ENCODE results near the gene NDRG4.

NDRG4 gene

GRCh38 chr16:58510776-58511628 lies 11.1 kb downstream of the NDRG4 start:
- peak; percentile 14 to 15 for DNase-seq

DNA sequence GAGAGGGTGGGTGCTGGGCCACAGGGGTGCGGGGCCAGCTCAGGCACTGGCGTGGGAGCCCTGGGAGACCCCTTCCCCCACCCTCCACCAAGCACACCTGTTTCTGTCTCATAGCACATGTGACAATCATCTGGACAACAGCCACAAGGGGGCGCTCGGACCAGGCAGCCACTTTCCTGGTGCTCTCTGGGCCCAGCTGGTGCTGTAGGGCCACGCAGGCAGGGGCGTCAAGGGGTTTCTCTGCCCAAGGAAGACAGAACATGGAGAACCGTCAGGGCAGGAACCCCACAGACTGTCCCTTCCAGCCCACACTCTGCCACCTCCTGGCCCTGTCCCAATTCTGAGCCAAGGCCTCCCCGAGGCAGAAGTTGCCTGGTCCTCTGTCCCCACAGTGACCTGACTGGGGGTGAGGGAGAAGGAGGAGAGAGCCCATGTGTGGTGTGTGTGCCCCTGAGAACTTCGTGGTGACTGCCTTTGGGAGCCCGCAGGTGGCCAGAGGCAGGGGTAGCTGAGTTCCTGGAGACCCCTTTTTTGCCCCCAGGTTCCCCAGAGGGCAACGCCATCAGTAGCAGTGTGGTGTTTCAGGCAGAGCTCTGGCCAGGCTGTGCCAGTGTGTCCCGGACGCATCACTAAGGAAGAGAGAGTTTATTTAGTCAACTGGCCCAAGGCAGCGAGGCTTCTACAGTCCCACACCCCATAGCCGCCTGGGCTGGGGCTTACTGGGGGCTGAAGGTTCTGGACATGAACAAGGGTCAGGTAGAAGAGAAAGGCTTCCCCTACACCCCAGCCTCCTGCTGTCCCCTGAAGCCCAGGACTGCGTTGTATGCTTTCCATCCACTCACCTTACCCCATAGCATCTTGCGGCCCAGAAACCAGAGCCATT lies 12.2 kb downstream of the NDRG4 start:
- DNase-seq, result peak; percentile 90 to 91

DNA sequence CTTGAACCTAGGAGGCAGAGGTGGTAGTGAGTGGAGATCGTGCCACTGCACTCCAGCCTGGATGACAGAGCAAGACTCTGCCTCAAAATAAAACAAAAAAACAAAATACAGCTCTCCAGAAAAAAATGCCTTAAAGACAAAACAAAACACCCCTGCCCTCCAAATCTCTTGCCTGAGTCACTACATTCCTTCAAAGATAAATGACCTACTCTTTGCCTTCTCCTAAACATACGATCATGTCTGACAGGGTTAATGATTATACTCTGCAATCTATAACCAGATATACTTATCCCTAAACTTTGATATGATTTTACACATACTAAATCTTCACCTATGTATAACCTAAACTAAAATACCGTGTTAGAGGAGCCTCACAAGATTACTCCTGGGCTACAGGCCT lies 13.9 kb downstream of the NDRG4 start:
- no peak for DNase-seq

DNA sequence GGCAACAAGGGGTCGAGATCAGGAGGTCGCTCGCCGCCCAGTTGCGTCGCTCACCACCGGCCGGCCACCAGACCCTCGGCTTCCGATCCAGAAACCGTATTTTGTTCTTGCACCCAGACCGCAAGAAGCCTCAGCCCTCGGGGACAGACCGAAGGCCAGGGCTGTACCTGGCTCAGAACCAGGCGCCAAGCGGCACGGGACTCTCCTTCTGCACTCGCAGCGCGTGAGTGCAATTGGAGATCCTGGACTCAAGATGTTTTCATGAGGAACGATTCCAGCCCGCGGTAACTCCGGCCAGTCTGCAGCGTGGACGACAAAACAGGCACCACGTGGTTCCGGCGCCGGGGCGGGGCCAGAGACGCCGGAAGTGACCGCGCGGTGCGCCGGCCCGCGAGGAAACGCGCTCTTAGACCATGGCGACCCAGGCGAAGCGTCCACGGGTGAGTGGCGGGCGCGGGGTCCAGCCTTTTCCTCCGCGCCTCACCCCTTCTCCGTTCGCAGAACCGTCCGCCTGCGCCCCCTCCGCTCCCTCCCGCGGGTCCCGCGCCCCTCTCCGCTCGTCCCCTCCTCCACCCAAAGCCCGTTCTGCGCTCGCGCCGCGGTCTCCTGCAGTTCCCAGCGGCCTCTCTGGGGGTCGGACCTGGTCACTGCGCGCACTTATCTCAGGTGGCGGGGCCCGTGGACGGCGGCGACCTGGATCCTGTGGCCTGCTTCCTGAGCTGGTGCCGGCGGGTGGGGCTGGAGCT lies 15.4 kb downstream of the NDRG4 start, which contains the start of gene SETD6:
TSS of gene SETD6 (plus strand) at position 393 of the 746 bp plus-strand sequence. CDS start at position 414, 21 bp downstream.
- DNase-seq, result peak; percentile 85 to 89

- peak; percentile 67 to 73 for DNase-seq
These were observed 16.2 kb downstream of the NDRG4 start for GRCh38 chr16:58515871-58516767.

- peak in 1 of 2 experiments; percentile 24 for DNase-seq
These were observed 16.8 kb downstream of the NDRG4 start for GRCh38 chr16:58516768-58517107.

GRCh38 chr16:58518083-58518979 lies 18.4 kb downstream of the NDRG4 start:
- DNase-seq, result no peak

- no peak for DNase-seq
These were observed 19.0 kb downstream of the NDRG4 start for GRCh38 chr16:58518980-58519368.

GRCh38 chr16:58519707-58520106 lies 19.8 kb downstream of the NDRG4 start:
- DNase-seq, result no peak

- no peak for DNase-seq
These were observed 30.2 kb downstream of the NDRG4 start for GRCh38 chr16:58530179-58530578.

DNA sequence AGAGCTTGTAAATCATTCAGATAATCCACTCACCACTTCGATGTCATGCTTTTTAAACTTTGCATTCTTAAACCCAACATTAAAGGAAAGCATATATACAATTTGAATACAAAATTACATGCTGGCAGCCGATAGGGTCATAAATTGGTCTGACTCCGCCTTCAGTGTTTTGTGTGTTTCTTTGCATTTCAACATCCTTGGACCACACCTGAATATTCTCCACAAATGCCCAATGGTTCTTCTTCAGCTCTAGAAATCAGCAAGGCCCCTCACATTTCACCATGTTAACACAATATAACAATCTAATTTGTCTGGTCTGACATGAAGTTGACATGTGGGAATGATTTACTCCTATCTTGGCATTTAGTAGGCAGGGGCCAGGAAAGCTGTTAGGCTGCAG lies 32.5 kb downstream of the NDRG4 start:
- DNase-seq, result no peak

DNA sequence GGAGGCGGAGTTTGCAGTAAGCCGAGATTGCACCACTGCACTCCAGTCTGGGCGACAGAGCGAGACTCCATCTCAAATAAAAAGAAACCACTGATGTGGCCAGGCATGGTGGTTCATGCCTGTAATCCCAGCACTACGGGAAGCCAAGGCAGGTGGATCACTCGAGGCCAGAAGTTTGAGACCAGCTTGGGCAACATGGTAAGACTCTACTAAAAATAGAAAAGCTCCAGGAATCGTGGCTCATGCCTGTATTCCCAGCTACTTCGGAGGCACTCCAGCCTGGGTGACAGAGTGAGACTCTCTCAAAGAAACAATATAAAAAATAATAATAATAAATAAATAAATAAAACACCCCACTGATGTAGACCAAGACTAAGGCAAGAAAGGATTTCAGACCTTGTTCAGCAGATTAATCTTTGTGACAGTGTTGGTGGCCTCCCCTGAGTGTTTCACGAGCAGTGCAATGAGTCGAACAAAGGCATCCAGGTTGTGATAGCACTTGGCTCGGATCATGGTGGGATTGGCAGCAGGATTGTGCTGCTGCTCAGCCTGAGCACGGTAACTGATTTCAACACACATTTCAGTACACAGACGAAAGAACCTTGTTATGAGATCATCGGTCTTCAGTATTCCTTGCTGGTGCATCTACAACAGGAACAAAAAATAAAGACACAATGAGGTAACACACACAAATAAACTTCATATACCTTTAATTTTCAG lies 34.0 kb downstream of the NDRG4 start:
- no peak for DNase-seq

DNA sequence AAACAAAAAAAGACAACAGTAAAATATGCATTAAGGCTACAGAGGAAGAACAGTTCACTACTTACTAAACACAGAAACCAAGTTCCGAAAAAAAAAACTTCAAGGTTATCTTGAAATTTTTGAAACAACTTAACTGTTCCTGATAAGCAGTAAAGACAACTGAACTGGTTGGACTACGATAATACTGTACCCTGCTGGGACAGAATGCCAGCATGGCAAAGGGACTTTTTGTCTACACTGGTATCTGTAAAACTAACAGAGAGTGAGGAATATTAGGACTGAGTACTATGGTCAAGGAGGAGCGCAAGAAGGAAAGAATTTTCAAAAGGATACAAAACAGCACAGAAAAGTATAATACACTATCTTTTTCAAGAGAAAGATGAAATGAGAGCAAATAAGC lies 35.2 kb downstream of the NDRG4 start:
- DNase-seq, result no peak

DNA sequence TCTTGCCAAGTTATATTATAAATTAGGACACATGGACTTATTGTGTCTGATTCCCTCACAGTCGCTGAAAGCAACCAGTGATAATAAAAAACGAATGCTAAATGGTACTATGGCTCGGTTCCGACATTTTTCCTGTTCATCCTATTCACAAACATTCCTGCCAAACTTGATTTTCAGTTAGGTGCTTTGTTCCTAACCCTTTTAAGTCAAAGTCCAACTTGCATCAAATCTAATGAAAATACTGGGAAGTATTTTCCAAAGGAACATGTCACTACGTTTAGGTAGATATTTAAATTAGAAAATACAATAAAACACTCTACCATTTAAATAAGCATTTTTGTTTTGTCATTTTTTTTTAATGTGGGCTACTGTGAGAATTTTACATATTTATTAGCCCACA lies 36.3 kb downstream of the NDRG4 start:
- no peak for DNase-seq

DNA sequence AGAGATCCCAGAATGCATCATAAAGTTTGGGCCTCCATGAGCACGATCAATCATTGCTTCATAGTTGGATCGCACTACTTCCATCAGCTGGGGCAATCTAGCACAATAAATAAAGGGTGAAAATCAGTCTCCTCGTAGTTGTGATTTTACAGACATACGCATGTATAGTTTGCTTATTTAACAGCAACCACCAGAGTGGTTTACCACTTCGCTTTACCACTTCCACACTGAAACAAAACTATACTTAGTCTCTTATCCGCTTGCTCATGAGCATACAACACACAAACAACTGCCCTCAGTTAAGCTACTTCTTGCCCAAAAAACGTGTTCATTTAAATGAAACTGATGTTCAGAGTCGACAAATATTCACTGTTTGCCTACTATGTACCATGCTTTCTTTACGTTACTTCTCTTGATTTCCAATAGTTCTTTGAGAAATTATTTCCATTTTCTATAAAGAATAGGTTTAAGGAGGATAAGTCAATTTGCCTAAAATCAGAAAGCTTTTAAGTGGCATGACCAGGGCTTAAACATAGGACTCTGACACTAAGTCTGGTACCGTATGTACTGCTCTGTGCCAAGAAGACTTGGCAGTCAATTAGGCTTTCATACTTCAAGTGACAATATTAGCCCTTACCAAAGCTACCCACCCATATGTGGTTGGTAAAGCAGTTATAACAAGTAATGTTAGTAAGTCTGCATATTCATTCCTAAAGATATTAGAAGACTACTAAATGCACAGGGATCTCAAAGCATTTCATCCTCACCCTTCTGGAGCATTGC lies 37.4 kb downstream of the NDRG4 start:
- DNase-seq, result no peak

- no peak for DNase-seq
These were observed 41.8 kb downstream of the NDRG4 start for GRCh38 chr16:58541711-58542110.

DNA sequence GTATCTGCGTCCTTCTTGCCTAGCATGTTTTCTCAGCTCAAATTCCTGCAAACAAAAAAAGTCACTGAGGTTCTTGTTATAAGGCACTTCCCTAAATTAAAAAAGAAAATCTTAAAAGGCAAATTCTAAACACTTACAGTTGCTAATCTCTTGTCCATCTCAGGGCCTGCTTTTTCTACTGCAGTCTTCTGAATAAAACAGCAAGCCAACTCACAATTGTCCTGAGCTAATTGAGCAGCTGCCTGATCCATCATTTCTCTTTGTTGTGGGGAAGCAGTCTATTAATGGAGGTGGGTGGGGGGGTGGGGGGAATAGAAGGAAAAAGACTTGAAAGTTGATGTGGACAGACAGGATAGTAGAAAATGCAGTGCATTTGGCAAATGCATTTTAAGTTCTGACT lies 42.3 kb downstream of the NDRG4 start:
- no peak for DNase-seq

DNA sequence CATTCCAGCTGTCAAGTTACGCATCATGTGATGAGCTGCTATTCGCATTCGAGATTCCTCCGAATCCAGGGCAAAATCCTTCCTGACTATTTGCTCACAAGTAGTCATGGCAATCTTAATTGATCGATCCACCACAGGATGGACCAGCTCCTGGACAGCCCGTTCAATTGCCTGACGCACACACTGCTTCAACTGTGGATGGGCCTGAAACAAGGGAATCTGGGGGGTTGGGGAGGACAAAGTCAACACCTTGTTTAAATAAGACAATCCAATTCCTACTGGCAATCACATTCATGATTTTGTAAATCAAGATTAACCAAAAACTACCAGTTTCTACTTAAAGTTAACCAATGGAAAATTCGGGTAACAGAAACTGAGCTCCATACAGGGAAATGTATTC lies 43.7 kb downstream of the NDRG4 start:
- DNase-seq, result no peak

DNA sequence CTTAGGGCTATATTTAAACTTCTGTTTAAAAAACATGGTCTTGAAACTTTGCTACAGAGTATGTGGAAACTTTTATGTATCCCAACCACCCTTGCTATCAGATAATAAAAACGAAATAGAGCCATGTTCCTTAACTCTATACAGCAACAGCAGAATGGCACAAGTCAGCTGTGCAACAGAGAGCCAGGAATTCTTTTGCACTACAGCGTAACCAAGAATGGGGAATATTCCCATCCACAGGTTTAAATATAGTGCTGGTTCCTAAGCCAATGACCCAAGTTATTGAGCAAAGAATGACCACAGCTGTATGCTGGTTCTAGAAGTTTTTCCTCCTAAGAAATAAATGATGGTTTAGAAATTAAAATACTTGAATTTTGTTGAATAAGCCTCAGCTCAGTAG lies 48.4 kb downstream of the NDRG4 start:
- DNase-seq, result no peak

DNA sequence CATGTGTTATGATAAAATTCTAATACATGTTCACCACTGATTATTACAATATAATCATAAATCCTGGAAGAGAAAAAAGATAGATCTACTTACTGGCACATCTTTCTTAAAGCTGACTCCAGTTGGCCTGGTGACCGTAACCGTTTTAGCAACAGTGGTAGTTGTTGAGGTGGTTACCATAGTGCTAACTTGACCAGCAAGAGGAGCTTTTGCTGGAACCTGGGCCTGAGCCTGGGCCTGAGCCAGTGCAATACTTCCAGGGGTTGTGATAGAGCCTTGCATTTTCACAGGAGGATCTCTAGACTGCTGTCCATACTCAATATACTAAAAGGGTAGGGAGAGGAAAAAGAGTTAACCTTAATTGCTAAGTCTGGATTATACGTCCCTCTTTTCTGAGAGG lies 51.6 kb downstream of the NDRG4 start:
- DNase-seq, result no peak
